ENCODE measurements around the gene TBC1D22A.

DNA sequence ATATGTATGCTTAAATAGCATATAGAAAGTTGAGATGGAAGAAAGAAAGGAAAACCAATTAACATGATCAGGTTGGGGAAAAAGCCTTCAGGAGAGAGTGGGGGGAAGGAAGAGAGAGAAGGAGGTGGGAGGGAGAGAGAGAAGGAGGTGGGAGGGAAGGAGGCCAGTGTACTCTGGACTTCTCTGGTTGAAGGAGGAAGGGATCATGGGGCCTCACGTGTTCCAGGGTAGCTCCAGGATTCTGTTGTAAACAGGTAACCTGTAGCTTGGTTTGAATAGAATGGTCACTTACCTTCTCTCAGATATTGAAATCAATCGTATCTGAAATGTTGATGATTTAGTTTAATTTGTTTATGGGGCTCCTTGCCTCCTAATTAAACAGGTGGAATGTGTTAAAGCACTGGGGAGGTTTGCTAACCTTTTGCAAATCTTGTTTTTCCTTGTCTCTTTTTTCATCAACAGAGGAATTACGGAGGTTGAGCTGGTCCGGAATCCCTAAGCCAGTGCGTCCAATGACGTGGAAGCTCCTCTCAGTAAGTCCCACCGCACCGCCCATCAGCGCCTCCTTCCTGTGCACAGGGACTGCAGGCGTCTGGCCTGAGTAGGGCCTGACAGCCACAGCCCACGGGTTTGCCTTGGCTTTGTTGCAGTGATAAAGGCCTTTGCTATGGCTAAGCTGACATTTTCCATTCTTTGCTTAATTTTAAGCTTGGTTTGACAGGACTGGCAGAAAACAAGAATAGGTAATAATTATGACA lies 115.9 kb downstream of the TBC1D22A start:
- TF ChIP-seq CTCF (IDR thresholded peaks at IDR 0.05) = no peak
- no peak for TF ChIP-seq POLR2AphosphoS5 (IDR thresholded peaks at IDR 0.05)

Data from transverse colon (tissue), 4 donors.